ENCODE measurements around the gene ARHGAP26. TPM values are rescaled to one million over a fixed set of nuclear protein-coding genes. Genes with fewer than 3 reads are reported as not detected.

The ARHGAP26 gene
- total RNA-seq, 1 donor from 2014 or later, result 14.1 TPM

- H3K27me3 Mint-ChIP-seq (ENCODE audit: unreplicated experiment), result no peaks in the 10 kb centered on the region
- H3K9me3 Mint-ChIP-seq (ENCODE audit: unreplicated experiment), result no peaks in the 10 kb centered on the region
- TF ChIP-seq CTCF (IDR thresholded peaks at IDR 0.05), result no peak
- no peaks in the 10 kb centered on the region for H3K36me3 Mint-ChIP-seq (ENCODE audit: unreplicated experiment)
- DNase-seq (ENCODE audit: extremely low spot score, unreplicated experiment), result no peak
- H3K27ac Mint-ChIP-seq (ENCODE audit: unreplicated experiment), result peak overlapping the region; percentile 96
- no peak overlapping the region for H3K4me3 Mint-ChIP-seq (ENCODE audit: unreplicated experiment)
- H3K4me1 Mint-ChIP-seq (ENCODE audit: unreplicated experiment), result peaks cover 61% of the 10 kb centered on the region
These were observed 475.9 kb downstream of the ARHGAP26 start for GRCh38 chr5:143245929-143246561.

GRCh38 chr5:143247134-143247815 is 477.1 kb downstream of the ARHGAP26 start:
- TF ChIP-seq CTCF (IDR thresholded peaks at IDR 0.05), result no peak
- Mint-ChIP-seq H3K36me3 (ENCODE audit: unreplicated experiment) (no peaks in the 10 kb centered on the region), H3K9me3 (ENCODE audit: unreplicated experiment) (no peaks in the 10 kb centered on the region), H3K27me3 (ENCODE audit: unreplicated experiment) (no peaks in the 10 kb centered on the region), H3K27ac (ENCODE audit: unreplicated experiment) (no peak overlapping the region), H3K4me3 (ENCODE audit: unreplicated experiment) (no peak overlapping the region), H3K4me1 (ENCODE audit: unreplicated experiment) (peaks cover 57% of the 10 kb centered on the region)
- no peak for DNase-seq (ENCODE audit: extremely low spot score, unreplicated experiment)

GRCh38 chr5:143248391-143248790 is 478.2 kb downstream of the ARHGAP26 start:
- DNase-seq (ENCODE audit: extremely low spot score, unreplicated experiment), result no peak
- Mint-ChIP-seq H3K4me1 (ENCODE audit: unreplicated experiment) (peaks cover 46% of the 10 kb centered on the region), H3K36me3 (ENCODE audit: unreplicated experiment) (no peaks in the 10 kb centered on the region), H3K9me3 (ENCODE audit: unreplicated experiment) (no peaks in the 10 kb centered on the region), H3K27ac (ENCODE audit: unreplicated experiment) (peak overlapping the region; percentile 17), H3K4me3 (ENCODE audit: unreplicated experiment) (no peak overlapping the region), H3K27me3 (ENCODE audit: unreplicated experiment) (no peaks in the 10 kb centered on the region)
- no peak for TF ChIP-seq CTCF (IDR thresholded peaks at IDR 0.05)

GRCh38 chr5:143248822-143249579 is 478.8 kb downstream of the ARHGAP26 start:
- no peak overlapping the region for H3K4me3 Mint-ChIP-seq (ENCODE audit: unreplicated experiment)
- no peaks in the 10 kb centered on the region for H3K36me3 Mint-ChIP-seq (ENCODE audit: unreplicated experiment)
- no peaks in the 10 kb centered on the region for H3K9me3 Mint-ChIP-seq (ENCODE audit: unreplicated experiment)
- TF ChIP-seq CTCF (IDR thresholded peaks at IDR 0.05), result no peak
- no peaks in the 10 kb centered on the region for H3K27me3 Mint-ChIP-seq (ENCODE audit: unreplicated experiment)
- no peak for DNase-seq (ENCODE audit: extremely low spot score, unreplicated experiment)
- peak overlapping the region; percentile 17 for H3K27ac Mint-ChIP-seq (ENCODE audit: unreplicated experiment)
- peaks cover 40% of the 10 kb centered on the region for H3K4me1 Mint-ChIP-seq (ENCODE audit: unreplicated experiment)

GRCh38 chr5:143249851-143250250 is 479.7 kb downstream of the ARHGAP26 start:
- Mint-ChIP-seq H3K4me1 (ENCODE audit: unreplicated experiment) (peaks cover 31% of the 10 kb centered on the region), H3K4me3 (ENCODE audit: unreplicated experiment) (no peak overlapping the region), H3K9me3 (ENCODE audit: unreplicated experiment) (no peaks in the 10 kb centered on the region), H3K27ac (ENCODE audit: unreplicated experiment) (no peak overlapping the region), H3K27me3 (ENCODE audit: unreplicated experiment) (no peaks in the 10 kb centered on the region), H3K36me3 (ENCODE audit: unreplicated experiment) (no peaks in the 10 kb centered on the region)
- no peak for TF ChIP-seq CTCF (IDR thresholded peaks at IDR 0.05)
- no peak for DNase-seq (ENCODE audit: extremely low spot score, unreplicated experiment)

All from osteocyte (in vitro differentiated cells).